NB4 (cell line): ENCODE measurements around the gene DNASE1L3.

ENCODE experiments used
- DNase-seq: peaks from one replicate; pipeline ENCODE4 v3.0.0; 2010; ENCODE audit warnings: low read depth
- H3K4me3 ChIP-seq: one replicate; pipeline ENCODE4 v1.5.1; 2011; ENCODE audit warnings: mild to moderate bottlenecking, low read depth, low read length, moderate library complexity
- CTCF ChIP-seq: IDR thresholded peaks from one replicate; pipeline ENCODE4 v1.5.1; 2012; ENCODE audit warnings: low read depth, low read length
- MYC ChIP-seq: IDR thresholded peaks from 2 replicates; pipeline ENCODE4 v1.6.1; 2011; ENCODE audit warnings: low read depth, low read length
- POLR2A ChIP-seq: IDR thresholded peaks from 2 replicates; pipeline ENCODE4 v1.6.1; 2011; ENCODE audit warnings: mild to moderate bottlenecking; ENCODE audit not compliant: insufficient read length; ENCODE audit errors: extremely low read depth
- TF ChIP-seq, protein P1 (sequence below): IDR thresholded peaks from 2 replicates; pipeline ENCODE4 v1.6.1; 2011; ENCODE audit warnings: low read depth, low read length

Gene DNASE1L3

DNA sequence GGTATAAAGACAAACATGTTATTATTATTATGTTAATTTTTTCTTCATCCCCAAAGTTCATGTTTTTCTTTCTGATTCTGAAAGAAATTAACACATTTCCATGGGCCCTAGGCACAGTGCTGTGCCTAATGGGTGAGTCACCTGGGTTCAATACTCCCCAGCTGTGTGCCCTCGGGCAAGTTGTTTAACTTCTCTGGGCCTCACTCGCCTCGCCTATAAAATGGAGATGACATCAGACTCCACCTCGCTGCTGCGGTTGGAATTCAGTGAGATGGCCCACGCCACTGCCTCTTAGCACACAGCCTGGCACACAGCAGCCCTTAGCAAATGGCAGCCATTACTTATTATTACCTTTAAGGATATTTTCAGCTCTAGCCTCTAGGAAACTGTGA lies 22.6 kb downstream of the DNASE1L3 start:
- H3K4me3 ChIP-seq = no peak overlapping the region
- no peak for DNase-seq
- TF ChIP-seq, protein P1, sequence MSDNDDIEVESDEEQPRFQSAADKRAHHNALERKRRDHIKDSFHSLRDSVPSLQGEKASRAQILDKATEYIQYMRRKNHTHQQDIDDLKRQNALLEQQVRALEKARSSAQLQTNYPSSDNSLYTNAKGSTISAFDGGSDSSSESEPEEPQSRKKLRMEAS = no peak
- no peak for TF ChIP-seq MYC
- no peak for TF ChIP-seq POLR2A
- TF ChIP-seq CTCF = no peak

DNA sequence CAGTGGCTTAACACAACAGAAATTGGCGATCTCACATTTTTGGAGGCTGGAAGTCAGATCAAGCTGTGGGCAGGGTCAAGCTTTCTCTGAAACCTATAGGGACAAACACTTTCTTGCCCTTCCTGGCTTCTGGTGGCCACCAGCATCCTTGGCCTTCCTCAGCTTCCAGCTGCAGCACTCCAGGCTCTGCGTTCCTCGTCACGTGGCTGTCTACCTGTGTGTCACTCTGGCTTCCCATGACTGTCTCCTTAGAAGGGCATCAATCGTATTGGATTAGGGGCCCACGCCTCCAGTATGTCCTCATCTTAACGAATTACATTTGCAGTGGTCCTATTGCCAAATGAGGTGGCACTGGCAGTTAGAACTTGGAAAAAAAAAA lies 25.8 kb downstream of the DNASE1L3 start:
- no peak for TF ChIP-seq POLR2A
- no peak overlapping the region for H3K4me3 ChIP-seq
- no peak for DNase-seq

DNA sequence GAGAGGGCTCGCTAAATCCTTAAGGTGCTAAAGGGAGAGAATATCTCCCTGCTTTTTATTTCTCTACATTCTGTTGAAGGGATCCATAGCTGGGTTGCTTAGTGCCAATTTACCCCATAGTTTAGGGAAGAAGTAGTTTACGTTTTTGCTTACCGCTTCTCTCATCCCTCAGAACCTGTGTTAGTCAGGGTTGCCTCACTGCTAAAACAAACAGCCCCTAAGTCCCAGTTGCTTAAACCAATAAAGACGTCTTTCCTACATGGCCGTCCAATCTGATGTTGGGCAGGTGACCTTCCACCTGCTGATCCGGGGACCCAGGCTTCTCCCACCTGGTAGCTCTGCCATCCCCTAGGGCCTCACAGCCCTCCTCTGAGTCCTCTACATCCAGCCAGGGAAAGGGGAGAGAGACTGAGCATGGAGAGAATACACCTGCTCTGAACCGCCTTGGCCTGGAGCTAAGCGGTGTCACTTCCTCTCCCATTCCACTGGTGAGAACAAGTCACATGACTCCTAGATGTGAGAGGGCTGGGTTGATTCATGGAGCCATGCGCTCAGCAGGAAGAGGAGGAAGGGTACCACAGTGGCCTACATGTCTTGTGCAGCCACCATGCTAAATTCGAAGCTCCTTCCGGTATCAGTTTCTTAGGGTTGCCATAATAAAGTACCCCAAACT lies 26.3 kb downstream of the DNASE1L3 start:
- DNase-seq = no peak
- H3K4me3 ChIP-seq = no peak overlapping the region
- TF ChIP-seq MYC (no peak), CTCF (no peak), POLR2A (no peak)
- TF ChIP-seq, protein P1 = no peak

DNA sequence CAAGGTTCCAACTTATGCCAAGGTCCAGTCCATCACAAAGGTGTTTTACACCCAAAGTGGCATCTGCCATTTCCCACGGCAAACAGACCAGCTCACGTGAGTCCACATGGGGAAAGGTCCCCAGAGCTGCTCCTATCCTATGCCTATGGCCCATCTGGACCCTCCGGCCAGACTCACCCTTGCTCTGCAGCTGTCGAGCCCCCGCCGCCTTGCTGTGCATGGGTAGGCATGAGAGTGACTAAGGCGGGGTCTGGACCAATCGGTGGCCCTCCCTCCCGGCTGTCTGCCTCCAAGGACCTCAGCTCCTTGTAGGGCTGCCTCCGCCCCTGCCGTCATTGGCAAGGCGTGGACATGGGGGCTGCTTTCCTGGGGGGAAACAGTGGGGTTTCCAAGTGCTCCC lies 26.9 kb downstream of the DNASE1L3 start:
- no peak overlapping the region for H3K4me3 ChIP-seq
- TF ChIP-seq POLR2A = no peak
- TF ChIP-seq, protein P1 = no peak
- TF ChIP-seq MYC = no peak
- TF ChIP-seq CTCF = no peak
- no peak for DNase-seq

DNA sequence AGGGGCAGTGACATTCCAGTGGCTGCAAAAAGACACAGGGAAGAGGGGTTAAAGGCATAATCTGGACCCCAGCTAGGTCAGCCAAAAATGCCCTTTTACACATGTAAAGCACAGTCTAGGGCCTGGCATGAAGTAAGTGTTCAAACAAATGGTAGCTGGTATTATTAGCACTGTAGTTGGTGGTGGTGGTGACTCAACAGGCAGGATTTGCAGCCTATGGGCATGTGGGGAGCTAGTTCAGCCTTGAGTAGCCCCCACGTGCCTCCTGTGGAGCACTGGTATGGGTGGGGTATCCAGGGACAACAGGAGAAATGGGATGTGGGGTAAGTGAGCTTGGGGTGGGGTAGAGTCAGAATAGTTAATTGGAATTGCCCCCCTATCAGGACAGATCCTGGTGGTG lies 27.6 kb downstream of the DNASE1L3 start:
- no peak for DNase-seq
- no peak overlapping the region for H3K4me3 ChIP-seq
- TF ChIP-seq, protein P1 = no peak
- TF ChIP-seq MYC = no peak
- TF ChIP-seq POLR2A = no peak
- no peak for TF ChIP-seq CTCF

- DNase-seq = no peak
- H3K4me3 ChIP-seq = no peak overlapping the region
- no peak for TF ChIP-seq CTCF
- TF ChIP-seq, protein P1 = no peak
- TF ChIP-seq POLR2A = no peak
- TF ChIP-seq MYC = no peak
Observed at GRCh38 chr3:58180940-58181587, 29.7 kb downstream of the DNASE1L3 start.
